GF-D8 (cell line): Measurements from ENCODE around the gene RCE1.

Source experiments
- DNase-seq: peaks from one replicate; lab custom pipeline; 2025; lab: John Stamatoyannopoulos, UW

Gene RCE1

GRCh38 chr11:66869567-66869870, 26.3 kb downstream of the RCE1 start:
- DNase-seq, result no peak

DNA sequence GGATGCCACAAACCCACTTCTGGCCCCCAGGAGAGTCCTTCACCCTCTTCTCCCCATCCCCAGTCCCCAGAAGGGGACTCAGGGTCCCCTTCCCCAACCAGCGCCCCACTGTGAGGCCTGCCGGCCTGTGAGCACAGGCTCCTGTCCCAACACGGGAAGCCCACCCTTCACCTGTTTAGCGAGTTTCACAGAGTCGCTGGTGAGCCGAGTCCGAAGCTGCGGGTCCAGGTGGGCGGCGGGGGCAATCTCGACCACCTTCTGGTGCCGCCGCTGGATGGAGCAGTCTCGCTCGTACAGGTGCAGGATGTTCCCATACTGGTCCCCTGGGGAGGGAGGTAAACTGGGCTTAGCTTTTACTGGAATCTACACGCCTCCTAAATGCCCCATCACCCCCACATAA, 26.9 kb downstream of the RCE1 start:
- no peak for DNase-seq

GRCh38 chr11:66870616-66871520, 27.6 kb downstream of the RCE1 start:
- no peak for DNase-seq

GRCh38 chr11:66871521-66871901, 28.3 kb downstream of the RCE1 start:
- no peak for DNase-seq

DNA sequence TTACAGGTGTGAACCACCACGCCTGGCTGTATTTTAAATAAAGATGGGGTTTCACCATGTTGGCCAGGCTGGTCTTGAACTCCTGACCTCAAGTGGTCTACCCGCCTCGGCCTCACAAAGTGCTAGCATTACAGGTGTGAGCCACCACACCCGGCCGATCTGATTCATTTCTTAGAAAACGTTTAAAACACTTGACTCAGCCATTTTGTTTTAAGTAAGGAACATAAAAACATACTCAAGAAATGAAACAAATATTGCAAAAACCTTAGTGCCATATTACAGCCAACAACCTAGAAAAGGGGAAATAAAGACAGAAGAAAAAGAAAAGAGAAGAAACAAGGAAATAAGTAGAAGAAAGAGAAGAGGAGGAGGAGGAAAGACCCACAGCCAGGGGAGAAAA, 31.0 kb downstream of the RCE1 start:
- DNase-seq, result no peak

DNA sequence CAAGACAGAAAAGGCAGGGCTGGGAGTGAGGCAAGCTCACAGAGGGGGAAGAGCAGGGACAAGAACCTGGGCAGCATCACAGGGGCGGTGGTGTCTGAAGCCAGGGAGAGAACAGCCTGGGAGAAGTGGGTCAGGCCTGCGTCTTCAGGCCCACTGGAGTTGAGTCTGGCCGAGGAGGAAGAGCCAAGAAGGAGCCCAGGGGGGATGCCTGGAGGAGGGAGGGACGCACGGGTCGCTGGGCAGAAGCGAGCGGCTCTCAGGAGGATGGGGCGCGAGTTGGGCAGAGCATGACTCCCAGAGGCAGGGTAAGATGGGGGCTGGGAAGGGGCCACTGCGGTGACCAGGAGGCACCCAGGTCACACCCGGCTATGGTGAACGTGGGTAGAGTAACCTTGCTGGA, 32.1 kb downstream of the RCE1 start:
- DNase-seq, result no peak

DNA sequence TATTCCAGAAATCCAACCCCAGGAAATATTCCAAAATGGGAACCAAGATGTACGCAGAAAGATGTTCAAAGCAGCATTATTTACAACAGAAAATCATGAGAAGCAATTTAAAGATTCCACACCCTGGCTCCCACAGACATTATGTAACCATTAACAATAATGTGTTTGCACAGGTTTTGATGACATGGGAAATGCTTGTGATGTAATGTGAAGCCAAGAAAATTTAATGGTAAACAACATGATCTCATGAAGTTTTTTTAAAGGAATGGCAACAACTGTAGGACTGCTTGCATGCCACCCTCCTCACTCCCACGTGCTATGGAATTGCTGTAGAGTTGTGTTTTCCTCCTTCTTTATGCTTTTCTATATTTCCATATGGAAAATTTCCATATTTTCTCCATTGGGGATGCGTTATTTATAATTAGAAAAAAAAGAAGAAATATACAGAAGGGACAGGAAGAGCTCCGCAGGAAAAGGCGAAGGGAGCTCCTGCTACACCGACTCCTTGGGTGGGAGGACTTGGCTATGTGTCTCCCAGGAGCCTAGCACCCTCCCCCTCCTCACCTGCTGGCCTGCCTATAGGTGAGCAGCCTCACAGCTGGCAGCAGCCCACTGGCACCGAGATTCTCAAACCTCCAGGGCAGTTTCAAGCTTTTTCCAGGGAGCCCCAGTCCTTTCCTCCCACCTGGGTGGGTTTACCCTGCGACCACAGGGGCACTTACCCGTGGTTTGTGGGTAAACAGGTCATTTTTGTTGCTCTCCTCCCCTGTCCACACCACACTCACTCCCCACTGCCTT, 34.5 kb downstream of the RCE1 start:
- DNase-seq, result no peak

GRCh38 chr11:66878474-66878873, 35.2 kb downstream of the RCE1 start:
- no peak for DNase-seq

GRCh38 chr11:66879000-66879399, 35.8 kb downstream of the RCE1 start:
- no peak for DNase-seq

DNA sequence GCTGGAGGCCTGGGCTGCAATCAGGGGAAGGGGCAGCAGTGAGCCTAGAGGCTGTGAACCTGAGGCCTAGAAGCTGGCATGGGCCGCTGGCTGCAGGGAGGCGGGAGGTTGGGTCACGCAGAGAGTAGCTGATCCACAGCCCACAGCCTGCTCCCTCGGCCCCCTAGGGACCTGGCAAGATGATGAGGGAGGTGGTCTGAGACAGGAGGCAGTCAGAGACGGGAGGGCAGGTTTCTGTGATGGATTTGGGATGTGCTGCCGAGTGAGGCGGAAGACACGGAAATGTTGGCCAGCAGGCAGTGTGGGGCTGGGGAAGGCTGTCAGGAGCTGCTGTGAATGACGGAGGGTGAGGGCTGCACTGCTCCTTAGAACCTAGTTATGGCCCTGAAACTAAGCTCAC, 36.3 kb downstream of the RCE1 start:
- DNase-seq, result no peak

- no peak for DNase-seq
Observed at GRCh38 chr11:66879999-66880398, 36.8 kb downstream of the RCE1 start.

- no peak for DNase-seq
Observed at GRCh38 chr11:66880496-66881450, 37.5 kb downstream of the RCE1 start.

- DNase-seq, result no peak
Observed at GRCh38 chr11:66881451-66881835, 38.2 kb downstream of the RCE1 start.

- DNase-seq, result no peak
Observed at GRCh38 chr11:66881927-66882452, 38.7 kb downstream of the RCE1 start.

DNA sequence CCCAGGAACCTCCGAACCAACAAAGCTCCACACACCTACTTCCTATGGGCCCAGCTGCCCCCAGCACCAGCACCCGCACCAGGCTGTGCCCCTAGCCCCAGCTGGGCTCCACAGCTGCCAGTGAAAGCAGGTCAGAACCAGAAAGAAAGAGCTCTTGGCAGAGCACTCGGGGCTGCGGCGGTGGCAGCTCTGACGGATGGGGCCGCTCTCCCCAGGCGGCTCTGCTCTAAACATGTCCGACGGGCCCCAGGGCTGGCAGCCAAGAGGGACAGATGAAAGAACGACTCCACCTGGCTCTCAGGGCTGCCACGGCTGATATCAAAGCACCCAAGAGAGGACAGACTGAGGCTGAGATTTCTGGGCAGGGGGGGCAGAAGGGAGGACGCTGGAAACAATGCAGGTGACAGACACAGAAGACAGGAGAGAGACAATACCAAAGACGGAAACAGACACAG, 39.3 kb downstream of the RCE1 start:
- DNase-seq, result no peak

GRCh38 chr11:66883016-66883965, 40.0 kb downstream of the RCE1 start:
- no peak for DNase-seq

- no peak for DNase-seq
Observed at GRCh38 chr11:66884443-66884842, 41.2 kb downstream of the RCE1 start.

DNA sequence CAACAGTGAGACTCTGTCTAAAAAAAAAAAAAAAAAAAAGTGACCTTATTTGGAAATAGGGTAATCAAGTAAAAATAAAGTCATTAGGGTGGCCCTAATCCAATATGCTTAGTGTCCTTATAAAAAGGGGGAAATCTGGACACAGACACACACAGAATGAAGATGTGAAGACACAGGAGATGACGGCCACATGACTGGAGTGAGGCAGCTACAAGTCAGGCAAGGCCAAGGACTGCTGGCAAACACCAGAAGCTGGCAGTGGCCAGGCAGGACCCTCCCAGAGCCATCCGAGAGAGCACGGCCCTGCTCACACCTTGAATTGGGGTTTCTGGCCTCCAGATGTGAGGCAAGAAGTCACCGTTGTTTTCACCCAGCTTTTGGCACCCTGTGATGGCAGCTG, 42.2 kb downstream of the RCE1 start:
- DNase-seq, result no peak

DNA sequence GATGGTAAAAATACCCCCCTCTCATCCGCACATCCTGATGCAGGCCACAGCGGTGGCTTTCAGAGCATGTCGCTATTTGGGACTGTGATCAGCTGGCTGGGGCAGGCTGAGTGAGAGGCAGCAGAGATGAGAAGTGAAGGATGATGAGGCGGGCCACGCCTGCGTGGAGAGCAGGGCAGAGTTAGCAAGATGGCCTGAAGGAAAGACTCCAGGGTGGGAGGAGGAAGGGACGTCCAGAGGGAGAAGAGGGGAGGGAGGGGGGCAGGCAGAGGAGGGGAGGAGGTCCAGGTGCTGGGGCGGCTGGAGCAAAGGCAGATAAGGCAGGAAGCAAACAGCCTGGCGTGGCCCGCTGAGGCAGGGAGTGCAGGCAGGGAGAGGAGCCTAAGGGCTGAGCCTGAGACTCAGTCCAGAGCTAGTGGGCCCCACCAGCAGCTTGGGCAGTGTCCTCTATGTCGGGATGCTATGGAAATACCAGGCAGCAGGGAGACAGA, 42.8 kb downstream of the RCE1 start:
- no peak for DNase-seq

GRCh38 chr11:66886671-66887221, 43.5 kb downstream of the RCE1 start:
- DNase-seq, result no peak
